ENCODE measurements around the gene ZNF569.

Gene ZNF569

GRCh38 chr19:37466798-37467607 lies at the start of gene ZNF569:
Gene ZNF569 (minus strand): TSS chr19:37467444. CDS start chr19:37444921, 22,523 bp downstream.
- Mint-ChIP-seq H3K4me1 (ENCODE audit: low read depth) (peaks cover 28% of the 10 kb centered on the region), H3K4me3 (peak within 1 kb of the TSS; percentile 89), H3K36me3 (ENCODE audit: low read depth) (peaks cover 37% of the 10 kb centered on the region), H3K27me3 (ENCODE audit: low read depth) (no peaks in the 10 kb centered on the region), H3K27ac (peak within 1 kb of the TSS; percentile 92), H3K9me3 (peaks cover 31% of the 10 kb centered on the region)

DNA sequence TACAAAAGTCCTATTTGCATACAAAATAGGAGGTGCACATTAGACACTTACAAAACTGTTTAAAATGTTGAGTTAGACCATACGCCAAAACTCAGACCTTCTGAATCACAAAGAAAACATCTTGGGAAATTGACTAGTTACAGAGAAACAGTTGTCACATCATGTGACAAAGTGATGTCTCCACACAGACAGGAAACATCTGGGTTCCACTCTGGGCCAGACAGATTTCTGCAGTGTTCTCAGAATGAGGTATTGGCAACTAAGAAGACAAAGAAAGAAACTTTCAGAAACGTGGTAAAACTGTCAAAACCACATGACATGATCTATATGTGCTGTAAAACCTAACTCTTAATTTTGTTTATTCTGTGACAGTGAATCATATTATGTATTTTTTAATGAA lies 46.2 kb upstream of the ZNF569 start:
- Mint-ChIP-seq H3K27me3 (ENCODE audit: low read depth) (no peaks in the 10 kb centered on the region), H3K36me3 (ENCODE audit: low read depth) (no peaks in the 10 kb centered on the region), H3K27ac (no peak overlapping the region)

DNA sequence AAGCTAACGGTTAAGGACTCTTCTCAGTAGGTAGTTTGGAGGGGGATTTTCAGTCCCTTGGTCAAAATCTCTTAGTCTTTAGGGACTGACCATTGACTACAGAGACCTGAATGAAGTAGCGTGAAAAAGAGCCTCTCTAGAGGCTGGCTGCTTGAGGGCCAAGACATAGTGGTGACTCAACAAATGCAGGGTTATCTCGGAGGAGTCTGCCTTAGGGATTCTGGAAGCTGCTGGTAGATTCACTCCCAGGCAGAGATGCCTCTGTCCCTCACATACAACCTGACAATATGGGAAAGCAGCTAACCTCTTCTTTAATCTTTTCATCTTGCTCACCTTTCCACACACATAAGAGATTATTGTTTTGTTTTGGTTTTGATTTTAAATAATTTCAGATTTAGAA lies 44.6 kb upstream of the ZNF569 start:
- H3K4me1 Mint-ChIP-seq (ENCODE audit: low read depth), result no peaks in the 10 kb centered on the region
- H3K27me3 Mint-ChIP-seq (ENCODE audit: low read depth), result no peaks in the 10 kb centered on the region
- no peak overlapping the region for H3K4me3 Mint-ChIP-seq
- H3K36me3 Mint-ChIP-seq (ENCODE audit: low read depth), result no peaks in the 10 kb centered on the region
- H3K27ac Mint-ChIP-seq, result no peak overlapping the region
- peaks cover 53% of the 10 kb centered on the region for H3K9me3 Mint-ChIP-seq

More for the DNA sequence above, 46.2 kb upstream of the ZNF569 start:
- H3K4me1 Mint-ChIP-seq (ENCODE audit: low read depth), result no peaks in the 10 kb centered on the region
- H3K4me3 Mint-ChIP-seq, result no peak overlapping the region
- peaks cover 60% of the 10 kb centered on the region for H3K9me3 Mint-ChIP-seq

- Mint-ChIP-seq H3K27me3 (ENCODE audit: low read depth) (no peaks in the 10 kb centered on the region), H3K27ac (no peak overlapping the region), H3K4me3 (no peak overlapping the region), H3K9me3 (peaks cover 50% of the 10 kb centered on the region), H3K36me3 (ENCODE audit: low read depth) (no peaks in the 10 kb centered on the region), H3K4me1 (ENCODE audit: low read depth) (no peaks in the 10 kb centered on the region)
These were observed 43.9 kb upstream of the ZNF569 start for GRCh38 chr19:37511186-37511585.

DNA sequence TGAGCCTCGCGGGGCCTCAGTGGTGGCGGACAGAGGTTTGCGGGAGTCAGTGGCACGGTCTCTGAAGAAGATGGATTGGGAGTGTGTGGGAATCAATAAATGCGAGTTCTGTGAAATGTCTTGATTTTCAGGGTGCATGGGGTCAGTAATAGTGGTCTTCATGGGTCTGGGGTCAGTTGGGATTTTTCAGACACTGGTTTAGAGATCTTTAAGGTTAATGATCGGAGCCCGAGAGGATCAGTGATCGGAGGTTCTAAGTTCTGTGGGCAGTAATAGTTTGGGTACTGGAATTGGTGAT lies 39.9 kb upstream of the ZNF569 start:
- H3K27me3 Mint-ChIP-seq (ENCODE audit: low read depth), result no peaks in the 10 kb centered on the region
- no peak overlapping the region for H3K27ac Mint-ChIP-seq
- peaks cover 38% of the 10 kb centered on the region for H3K9me3 Mint-ChIP-seq
- no peak overlapping the region for H3K4me3 Mint-ChIP-seq
- H3K4me1 Mint-ChIP-seq (ENCODE audit: low read depth), result no peaks in the 10 kb centered on the region
- no peaks in the 10 kb centered on the region for H3K36me3 Mint-ChIP-seq (ENCODE audit: low read depth)

- Mint-ChIP-seq H3K4me3 (no peak within 1 kb of the TSS), H3K9me3 (peaks cover 38% of the 10 kb centered on the region), H3K36me3 (ENCODE audit: low read depth) (no peaks in the 10 kb centered on the region), H3K27ac (no peak within 1 kb of the TSS), H3K4me1 (ENCODE audit: low read depth) (no peaks in the 10 kb centered on the region), H3K27me3 (ENCODE audit: low read depth) (no peaks in the 10 kb centered on the region)
These were observed 39.3 kb upstream of the ZNF569 start, which contains the start of gene ZNF793 for GRCh38 chr19:37506387-37507166. Gene ZNF793 (plus strand): TSS chr19:37506939. CDS start chr19:37523440, 16,501 bp downstream.

GRCh38 chr19:37505958-37506386 lies 38.7 kb upstream of the ZNF569 start:
- Mint-ChIP-seq H3K36me3 (ENCODE audit: low read depth) (no peaks in the 10 kb centered on the region), H3K4me1 (ENCODE audit: low read depth) (no peaks in the 10 kb centered on the region), H3K27me3 (ENCODE audit: low read depth) (no peaks in the 10 kb centered on the region), H3K9me3 (peaks cover 38% of the 10 kb centered on the region), H3K27ac (no peak overlapping the region), H3K4me3 (no peak overlapping the region)

- Mint-ChIP-seq H3K36me3 (ENCODE audit: low read depth) (no peaks in the 10 kb centered on the region), H3K27ac (no peak overlapping the region), H3K4me3 (no peak overlapping the region), H3K27me3 (ENCODE audit: low read depth) (no peaks in the 10 kb centered on the region), H3K4me1 (ENCODE audit: low read depth) (no peaks in the 10 kb centered on the region), H3K9me3 (peaks cover 63% of the 10 kb centered on the region)
These were observed 25.0 kb upstream of the ZNF569 start for GRCh38 chr19:37492213-37492612.

DNA sequence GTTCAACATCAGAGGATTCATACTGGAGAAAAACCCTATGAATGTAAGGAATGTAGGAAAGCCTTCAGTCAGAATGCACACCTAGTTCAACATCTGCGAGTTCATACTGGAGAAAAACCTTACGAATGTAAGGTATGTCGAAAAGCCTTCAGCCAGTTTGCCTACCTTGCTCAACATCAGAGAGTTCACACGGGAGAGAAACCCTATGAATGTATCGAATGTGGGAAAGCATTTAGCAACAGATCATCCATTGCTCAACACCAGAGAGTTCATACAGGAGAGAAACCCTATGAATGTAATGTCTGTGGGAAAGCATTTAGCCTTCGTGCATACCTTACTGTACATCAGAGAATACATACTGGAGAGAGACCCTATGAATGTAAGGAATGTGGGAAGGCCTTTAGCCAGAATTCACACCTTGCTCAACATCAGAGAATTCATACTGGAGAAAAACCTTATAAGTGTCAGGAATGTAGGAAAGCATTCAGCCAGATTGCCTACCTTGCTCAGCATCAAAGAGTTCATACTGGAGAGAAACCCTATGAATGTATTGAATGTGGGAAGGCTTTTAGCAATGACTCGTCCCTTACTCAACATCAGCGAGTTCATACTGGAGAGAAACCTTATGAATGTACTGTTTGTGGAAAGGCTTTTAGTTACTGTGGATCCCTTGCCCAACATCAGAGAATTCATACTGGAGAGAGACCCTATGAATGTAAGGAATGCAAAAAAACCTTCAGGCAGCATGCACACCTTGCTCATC lies 17.3 kb upstream of the ZNF569 start:
- Mint-ChIP-seq H3K36me3 (ENCODE audit: low read depth) (peaks cover 48% of the 10 kb centered on the region), H3K27ac (no peak overlapping the region), H3K4me3 (no peak overlapping the region), H3K4me1 (ENCODE audit: low read depth) (no peaks in the 10 kb centered on the region), H3K27me3 (ENCODE audit: low read depth) (no peaks in the 10 kb centered on the region), H3K9me3 (peaks cover 69% of the 10 kb centered on the region)

GRCh38 chr19:37472165-37472564 lies 4.9 kb upstream of the ZNF569 start:
- H3K9me3 Mint-ChIP-seq, result peaks cover 36% of the 10 kb centered on the region
- H3K36me3 Mint-ChIP-seq (ENCODE audit: low read depth), result peaks cover 37% of the 10 kb centered on the region
- no peak overlapping the region for H3K4me3 Mint-ChIP-seq
- H3K27ac Mint-ChIP-seq, result no peak overlapping the region
- H3K4me1 Mint-ChIP-seq (ENCODE audit: low read depth), result peaks cover 20% of the 10 kb centered on the region
- no peaks in the 10 kb centered on the region for H3K27me3 Mint-ChIP-seq (ENCODE audit: low read depth)

DNA sequence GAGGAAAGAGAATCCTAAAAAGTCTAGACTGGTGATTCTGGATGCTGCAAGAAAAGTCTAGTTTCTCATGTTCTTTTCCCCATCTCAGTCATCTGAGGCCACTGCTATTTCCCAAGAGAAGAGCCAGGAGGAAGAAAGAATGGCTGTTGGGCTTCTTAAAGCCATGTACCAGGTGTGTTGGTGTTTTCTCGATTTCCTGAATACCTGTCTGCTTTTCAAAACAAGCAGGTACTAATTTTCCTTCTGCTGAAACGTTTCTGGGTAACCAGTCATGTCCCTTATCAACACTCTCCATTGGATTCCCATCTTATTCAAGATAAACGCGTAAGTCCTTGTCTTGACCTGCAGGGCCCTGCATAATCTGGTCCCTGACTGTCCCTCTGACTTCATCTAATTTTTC lies 3.0 kb upstream of the ZNF569 start:
- peaks cover 29% of the 10 kb centered on the region for H3K36me3 Mint-ChIP-seq (ENCODE audit: low read depth)
- H3K27ac Mint-ChIP-seq, result peak overlapping the region; percentile 49
- H3K9me3 Mint-ChIP-seq, result peaks cover 25% of the 10 kb centered on the region
- H3K4me1 Mint-ChIP-seq (ENCODE audit: low read depth), result peaks cover 27% of the 10 kb centered on the region
- H3K27me3 Mint-ChIP-seq (ENCODE audit: low read depth), result no peaks in the 10 kb centered on the region
- H3K4me3 Mint-ChIP-seq, result peak overlapping the region; percentile 95

DNA sequence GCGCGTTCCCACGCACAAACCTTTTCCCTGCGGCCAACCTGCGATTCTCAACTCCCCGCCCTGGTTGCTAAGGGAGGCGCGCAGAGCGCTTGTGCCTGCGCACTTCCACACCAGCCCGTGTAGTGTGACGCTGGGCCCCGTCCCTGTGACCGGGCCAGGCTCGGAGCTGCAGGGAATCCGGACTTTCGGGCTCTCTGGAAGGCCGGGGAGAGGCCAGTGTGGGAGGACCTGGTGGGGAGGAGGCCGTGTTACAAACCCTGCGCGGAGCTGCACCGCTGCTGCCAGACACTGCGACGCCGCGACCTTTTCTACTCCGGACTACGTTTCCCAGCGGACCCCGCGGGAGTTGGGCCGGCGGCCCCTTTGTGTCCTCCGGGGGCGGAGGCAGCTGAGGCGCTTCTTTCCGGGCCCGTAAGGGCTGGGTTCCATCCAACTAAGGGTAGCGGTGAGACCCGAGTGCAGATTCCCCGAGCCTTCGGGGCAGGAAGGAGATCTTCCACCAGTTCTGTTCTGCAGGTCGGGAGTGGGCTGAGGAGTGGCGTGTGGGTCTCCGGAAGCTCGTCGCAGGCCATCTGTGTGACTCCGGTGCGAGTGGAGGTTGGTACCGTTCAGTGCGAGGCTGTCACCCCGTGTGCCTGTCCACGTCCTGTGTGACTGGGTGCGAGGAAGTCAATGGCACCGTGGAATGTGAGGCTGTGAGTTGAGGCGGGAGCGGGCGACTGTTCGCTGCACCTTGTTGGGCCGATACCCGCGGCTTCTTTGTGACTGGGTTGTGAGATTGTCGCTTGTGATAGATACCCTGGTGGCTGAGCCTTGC lies 1.9 kb upstream of the ZNF569 start, which contains the start of gene ZNF570:
Gene ZNF570 (plus strand): TSS at position 396 of the 817 bp plus-strand sequence. CDS start 999 bp downstream, outside the sequence.
- Mint-ChIP-seq H3K9me3 (peaks cover 31% of the 10 kb centered on the region), H3K4me1 (ENCODE audit: low read depth) (peaks cover 28% of the 10 kb centered on the region), H3K27me3 (ENCODE audit: low read depth) (no peaks in the 10 kb centered on the region), H3K36me3 (ENCODE audit: low read depth) (peaks cover 37% of the 10 kb centered on the region), H3K4me3 (peak within 1 kb of the TSS; percentile 95), H3K27ac (peak within 1 kb of the TSS; percentile 93)

DNA sequence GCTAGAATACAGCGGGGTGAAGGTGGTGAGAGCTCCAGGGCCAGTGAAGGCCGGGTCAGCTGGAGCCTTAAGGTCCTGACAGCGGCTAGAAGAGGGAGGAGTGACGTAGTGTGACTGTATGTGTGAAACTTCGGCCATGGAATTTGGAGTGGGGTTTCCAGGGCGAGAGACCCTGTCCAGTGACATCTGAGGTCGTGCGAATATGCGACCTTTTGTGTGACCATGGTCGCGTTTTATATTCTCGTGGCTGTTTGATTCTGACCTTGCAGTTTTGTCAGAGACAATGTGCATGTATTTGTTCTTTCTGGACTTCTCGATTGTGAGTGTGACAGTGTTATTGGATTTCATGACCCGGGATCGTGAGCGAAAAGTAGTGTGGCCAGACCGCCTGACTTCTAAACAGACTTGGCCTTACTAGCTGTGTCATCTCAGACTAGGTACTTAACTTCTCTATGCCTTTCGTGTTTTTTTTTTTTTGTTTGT lies 405 bp upstream of the ZNF569 start:
- peak overlapping the region; percentile 89 for H3K4me3 Mint-ChIP-seq
- peaks cover 28% of the 10 kb centered on the region for H3K4me1 Mint-ChIP-seq (ENCODE audit: low read depth)
- peaks cover 31% of the 10 kb centered on the region for H3K9me3 Mint-ChIP-seq
- peaks cover 37% of the 10 kb centered on the region for H3K36me3 Mint-ChIP-seq (ENCODE audit: low read depth)
- H3K27ac Mint-ChIP-seq, result peak overlapping the region; percentile 92
- H3K27me3 Mint-ChIP-seq (ENCODE audit: low read depth), result no peaks in the 10 kb centered on the region

Measured in T-helper 1 cell treated with Interleukin-12 subunit alpha and Interleukin-12 subunit beta and Interleukin-4 antibody, amounts not matched to agents 30 μg/mL and 1 μg/mL, for 36 hours (primary cell).